Spleen (tissue), 11 donors: ENCODE results near the gene ENDOV. TPM values are rescaled to one million over a fixed set of nuclear protein-coding genes. Genes with fewer than 3 reads are reported as not detected.

Source experiments
- microRNA-seq, 3 donors: library from miRNA; unstranded; fragments of <30 nt; microRNA quantifications; one replicate each; pipeline versions ENCODE4 to v1.1.0, GENCODE V29; 2019 to 2020
- polyA plus RNA-seq, 3 donors: library from polyadenylated mRNA; stranded (reverse); fragments of 200-250 nt; gene quantifications; one replicate each; pipeline ENCODE4 v1.2.1, GENCODE V29; 2013
- small RNA-seq, 4 donors: library from RNA; depleted of rRNA; stranded (forward); fragments of <200 nt; gene quantifications; one replicate each; pipeline ENCODE3, GENCODE V24; 2016
- total RNA-seq, 7 donors: library from RNA; depleted of rRNA in 3 of 7; stranded (reverse); fragments of >200 nt in 3 of 7; fragmentation: NEBNext Ultra II Directional in 4 of 7; extraction: Animal tissue kit (Norgen Biotek cat#: 25700) in 4 of 7; gene quantifications; one replicate each; pipeline versions ENCODE4 v1.1.0 to v1.2.1, GENCODE V29; 2016 to 2021
- donor health status: healthy with polysubstance abuse.
- donor health status: DM: no; HTN: no; CAD: no; lungs with moderate emphysema.
- donor health status: DM: no; HTN: no; CAD: no.
- donor health status: Bipolar disorder and iron deficiency.
- donor health status: healthy.
- donor health status: DM: no; HTN: no; CAD: no.
- donor health status: DM: yes; HTN: yes; CAD: no.

Gene ENDOV
- total and polyA plus RNA-seq, 10 donors = 9.7 to 47.4 (median 23.2) TPM

Small RNA genes within 50 kb of the gene (microRNA-seq; reads per million reads assigned to microRNA genes)
- 0 to 0.35 (median 0.28) reads per million in 3 donors for gene MIR4730

Small RNA genes within 50 kb of the gene (small RNA-seq; reads per million reads assigned to genes)
- gene MIR4730 = 0 reads per million in 4 donors

Other genes with a start within 250 kb of the ENDOV start
- 1 to 10 TPM in 6 of 7 donors, under 1 TPM in 1; 0.68 to 4.8 (median 1.3) TPM for gene CARD14, start 245.1 kb upstream of the ENDOV start, total RNA-seq
- 1 to 10 TPM in 2 of 3 donors, under 1 TPM in 1; 0.63 to 2.4 (median 1.4) TPM for gene CARD14, start 245.1 kb upstream of the ENDOV start, polyA plus RNA-seq
- 100 to 1,000 TPM in 3 of 7 donors, 10 to 100 TPM in 4; 85.9 to 137 (median 95.1) TPM for gene SGSH, start 194.8 kb upstream of the ENDOV start, total RNA-seq
- 10 to 100 TPM; 23.6 to 63.4 (median 51.9) TPM for gene SGSH, start 194.8 kb upstream of the ENDOV start, polyA plus RNA-seq
- gene SLC26A11, start 194.7 kb upstream of the ENDOV start, total RNA-seq = 10 to 100 TPM; 22.8 to 39.7 (median 33.9) TPM
- gene SLC26A11, start 194.7 kb upstream of the ENDOV start, polyA plus RNA-seq = 10 to 100 TPM in 1 of 3 donors, 1 to 10 TPM in 2; 6.8 to 22.4 (median 8.2) TPM
- 100 to 1,000 TPM; 303 to 481 (median 353) TPM for gene RNF213, start 154.3 kb upstream of the ENDOV start, total RNA-seq
- 10 to 100 TPM; 36.7 to 78.7 (median 57.0) TPM for gene RNF213, start 154.3 kb upstream of the ENDOV start, polyA plus RNA-seq
- 10 to 100 TPM in 1 of 7 donors, 1 to 10 TPM in 5, under 1 TPM in 1; 0.60 to 14.0 (median 7.3) TPM for gene NPTX1, start 61.4 kb downstream of the ENDOV start, total RNA-seq
- gene NPTX1, start 61.4 kb downstream of the ENDOV start, polyA plus RNA-seq = under 1 TPM; 0.04 to 0.48 (median 0.15) TPM
- gene RPTOR, start 129.7 kb downstream of the ENDOV start, total RNA-seq = 10 to 100 TPM; 36.0 to 61.2 (median 44.2) TPM
- gene RPTOR, start 129.7 kb downstream of the ENDOV start, polyA plus RNA-seq = 10 to 100 TPM in 1 of 3 donors, 1 to 10 TPM in 2; 3.1 to 13.6 (median 4.1) TPM